GM18498 (cell line): ENCODE data around the gene RGS19.

Experiments
- ATAC-seq: cut with Tn5 transposase; IDR thresholded peaks from one replicate; pipeline ENCODE4 v1.9.1; 2021; ENCODE audit warnings: mild to moderate bottlenecking, moderate library complexity; ENCODE audit not compliant: unreplicated experiment

Gene RGS19

GRCh38 chr20:64065062-64065973, 14.0 kb downstream of the RGS19 start:
- ATAC-seq, result no peak

GRCh38 chr20:64064145-64064698, 15.1 kb downstream of the RGS19 start:
- ATAC-seq, result no peak

GRCh38 chr20:64063389-64064144, 15.8 kb downstream of the RGS19 start:
- ATAC-seq, result no peak

GRCh38 chr20:64062596-64063388, 16.5 kb downstream of the RGS19 start, which contains the start of gene TCEA2:
TCEA2 (plus strand) TSS chr20:64063198; CDS start chr20:64063313, 115 bp downstream.
- peak; percentile 80 for ATAC-seq

GRCh38 chr20:64062276-64062595, 17.1 kb downstream of the RGS19 start:
- no peak for ATAC-seq

- ATAC-seq, result no peak
Observed at GRCh38 chr20:64058536-64058935, 20.8 kb downstream of the RGS19 start.

GRCh38 chr20:64057628-64058498, 21.5 kb downstream of the RGS19 start:
- ATAC-seq, result no peak

GRCh38 chr20:64056889-64057627, 22.3 kb downstream of the RGS19 start:
- ATAC-seq, result no peak

GRCh38 chr20:64056639-64056888, 22.8 kb downstream of the RGS19 start:
- no peak for ATAC-seq

GRCh38 chr20:64055893-64056638, 23.3 kb downstream of the RGS19 start:
- ATAC-seq, result no peak

- no peak for ATAC-seq
Observed at GRCh38 chr20:64055396-64055892, 23.9 kb downstream of the RGS19 start.

- ATAC-seq, result no peak
Observed at GRCh38 chr20:64053841-64054661, 25.3 kb downstream of the RGS19 start.

GRCh38 chr20:64052987-64053840, 26.1 kb downstream of the RGS19 start:
- ATAC-seq, result no peak

- ATAC-seq, result no peak
Observed at GRCh38 chr20:64052326-64052722, 27.0 kb downstream of the RGS19 start.

- ATAC-seq, result no peak
Observed at GRCh38 chr20:64051561-64052325, 27.6 kb downstream of the RGS19 start.

- no peak for ATAC-seq
Observed at GRCh38 chr20:64051033-64051452, 28.3 kb downstream of the RGS19 start.
